ENCODE measurements around the gene DHRS1.

GRCh38 chr14:24277606-24278321, 21.8 kb downstream of the DHRS1 start:
- TF ChIP-seq, protein P1, sequence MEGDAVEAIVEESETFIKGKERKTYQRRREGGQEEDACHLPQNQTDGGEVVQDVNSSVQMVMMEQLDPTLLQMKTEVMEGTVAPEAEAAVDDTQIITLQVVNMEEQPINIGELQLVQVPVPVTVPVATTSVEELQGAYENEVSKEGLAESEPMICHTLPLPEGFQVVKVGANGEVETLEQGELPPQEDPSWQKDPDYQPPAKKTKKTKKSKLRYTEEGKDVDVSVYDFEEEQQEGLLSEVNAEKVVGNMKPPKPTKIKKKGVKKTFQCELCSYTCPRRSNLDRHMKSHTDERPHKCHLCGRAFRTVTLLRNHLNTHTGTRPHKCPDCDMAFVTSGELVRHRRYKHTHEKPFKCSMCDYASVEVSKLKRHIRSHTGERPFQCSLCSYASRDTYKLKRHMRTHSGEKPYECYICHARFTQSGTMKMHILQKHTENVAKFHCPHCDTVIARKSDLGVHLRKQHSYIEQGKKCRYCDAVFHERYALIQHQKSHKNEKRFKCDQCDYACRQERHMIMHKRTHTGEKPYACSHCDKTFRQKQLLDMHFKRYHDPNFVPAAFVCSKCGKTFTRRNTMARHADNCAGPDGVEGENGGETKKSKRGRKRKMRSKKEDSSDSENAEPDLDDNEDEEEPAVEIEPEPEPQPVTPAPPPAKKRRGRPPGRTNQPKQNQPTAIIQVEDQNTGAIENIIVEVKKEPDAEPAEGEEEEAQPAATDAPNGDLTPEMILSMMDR (IDR thresholded peaks at IDR 0.05; ENCODE audit: insufficient read depth, low read depth, low read length) = no peak
- TF ChIP-seq EZH2 (IDR thresholded peaks at IDR 0.05; ENCODE audit: insufficient read depth, low read length) = no peak

Data from astrocyte (in vitro differentiated cells and primary cell).